ENCODE measurements around the gene DLG2.
"Not testable (repeated sequence)": the region's sequence is repeated elsewhere in the genome, so short reads cannot be mapped to it uniquely, and the experiment has no call there.

GRCh38 chr11:84784158-84784557 is 843.0 kb downstream of the DLG2 start:
- TF ChIP-seq XRCC4 (IDR thresholded peaks at IDR 0.05; ENCODE audit: extremely low read depth, insufficient read depth, insufficient read length); CTCF (IDR thresholded peaks at IDR 0.05 in 2 of 3, conservative IDR thresholded peaks at IDR 0.05 in 1 of 3; ENCODE audit: insufficient read depth in 2 of 3, low read depth in 1 of 3, low read length in 3 of 3); NR4A1 (CRISPR knock-in tag; IDR thresholded peaks at IDR 0.05); NR4A1 (tag; IDR thresholded peaks at IDR 0.05): not testable (repeated sequence)

All from K562 (cell line).